Karpas-422 (cell line): Measurements from ENCODE around the gene ALDH3A2. TPM values are rescaled to one million over a fixed set of nuclear protein-coding genes. Genes with fewer than 3 reads are reported as not detected.

Experiments used
- DNase-seq: peaks from one replicate; pipeline ENCODE4 v3.0.0-alpha.2; 2015
- H2AFZ ChIP-seq: fragments of 200-600 bp; sonication (generic); 2 replicates; pipeline ENCODE4 v1.6.1; 2014; ENCODE audit warnings: antibody characterized with exemption, low read length, mixed read lengths
- H3K27ac ChIP-seq: fragments of 200-600 bp; sonication (generic); 2 replicates; pipeline ENCODE4 v1.5.1; 2014; ENCODE audit warnings: mild to moderate bottlenecking, low read length, moderate library complexity
- H3K27me3 ChIP-seq: fragments of 200-600 bp; sonication (generic); 2 replicates; pipeline ENCODE4 v1.6.1; 2014; ENCODE audit warnings: low read length, mixed read lengths
- H3K36me3 ChIP-seq: fragments of 200-600 bp; sonication (generic); 2 replicates; pipeline ENCODE4 v1.6.1; 2014; ENCODE audit warnings: low read length, mixed read lengths; ENCODE audit not compliant: insufficient read depth
- H3K4me1 ChIP-seq: fragments of 200-600 bp; sonication (generic); 2 replicates; pipeline ENCODE4 v1.6.1; 2014; ENCODE audit warnings: mild to moderate bottlenecking, low read length, mixed read lengths
- H3K4me2 ChIP-seq: fragments of 200-600 bp; sonication (generic); 2 replicates; pipeline ENCODE4 v1.6.1; 2014; ENCODE audit warnings: low read length, low read depth, mild to moderate bottlenecking; ENCODE audit not compliant: poor library complexity, severe bottlenecking
- H3K4me3 ChIP-seq: fragments of 200-600 bp; sonication (generic); 2 replicates; pipeline ENCODE4 v1.5.1; 2014; ENCODE audit warnings: mild to moderate bottlenecking, antibody characterized with exemption, low read length, mixed read lengths
- H3K79me2 ChIP-seq: fragments of 200-600 bp; sonication (generic); 2 replicates; pipeline ENCODE4 v1.6.1; 2014; ENCODE audit warnings: mild to moderate bottlenecking, low read length, mixed read lengths
- H3K9ac ChIP-seq: fragments of 200-600 bp; sonication (generic); 2 replicates; pipeline ENCODE4 v1.6.0; 2014; ENCODE audit warnings: low read length
- H3K9me2 ChIP-seq: fragments of 200-600 bp; sonication (generic), shearing (Covaris generic); replicated peaks from 2 replicates; pipeline ENCODE4 v1.6.0; 2014; ENCODE audit warnings: mild to moderate bottlenecking, low read length, moderate library complexity; ENCODE audit not compliant: insufficient read depth
- H3K9me3 ChIP-seq: fragments of 300-700, 200-600 bp; sonication (generic); 2 replicates; pipeline ENCODE4 v1.6.1; 2014; ENCODE audit warnings: low read length, mixed read lengths
- H4K20me1 ChIP-seq: fragments of 200-600 bp; sonication (generic); 2 replicates; pipeline ENCODE4 v1.6.1; 2014; ENCODE audit warnings: mild to moderate bottlenecking, antibody characterized with exemption, low read length, low read depth; ENCODE audit not compliant: insufficient read depth
- total RNA-seq: library from RNA; depleted of rRNA; stranded (reverse); fragments of >200 nt; shearing (Covaris generic); gene quantifications from 2 replicates; pipeline ENCODE4 v1.2.3, GENCODE V29; 2014; ENCODE audit warnings: low replicate concordance

The ALDH3A2 gene
- total RNA-seq, 1 experiment from 2014 or later: 2.0 TPM

DNA sequence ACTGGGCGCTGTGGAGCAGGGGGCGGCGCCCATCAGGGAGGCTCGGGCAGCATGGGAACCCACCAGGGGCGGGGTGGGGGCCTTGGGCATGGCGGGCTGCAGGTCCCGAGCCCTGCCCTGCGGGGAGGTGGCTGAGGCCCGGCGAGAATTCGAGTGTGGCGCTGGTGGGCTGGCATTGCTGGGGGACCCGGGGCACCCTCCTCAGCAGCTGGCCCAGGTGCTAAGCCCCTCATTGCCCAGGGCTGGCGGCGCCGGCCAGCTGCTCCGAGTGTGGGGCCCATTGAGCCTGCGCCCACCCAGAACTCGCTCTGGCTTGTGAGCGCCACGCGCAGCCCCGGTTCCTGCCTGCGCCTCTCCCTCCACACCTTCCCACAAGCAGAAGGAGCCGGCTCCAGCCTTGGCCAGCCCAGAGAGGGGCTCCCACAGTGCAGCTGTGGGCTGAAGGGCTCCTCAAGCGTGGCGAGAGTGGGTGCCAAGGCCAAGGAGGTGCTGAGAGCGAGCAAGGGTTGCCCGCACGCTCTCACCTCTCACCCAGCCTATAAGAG is 5.9 kb downstream of the ALDH3A2 start:
- H3K9me3 ChIP-seq: no peaks in the 10 kb centered on the region
- no peak overlapping the region for H3K4me2 ChIP-seq
- H3K79me2 ChIP-seq: no peaks in the 10 kb centered on the region
- no peak overlapping the region for H3K27ac ChIP-seq
- no peaks in the 10 kb centered on the region for H3K36me3 ChIP-seq
- no peaks in the 10 kb centered on the region for H3K9me2 ChIP-seq
- no peak overlapping the region for H3K9ac ChIP-seq
- H3K4me3 ChIP-seq: no peak overlapping the region
- H3K27me3 ChIP-seq: no peaks in the 10 kb centered on the region
- no peak overlapping the region for H2AFZ ChIP-seq
- H3K4me1 ChIP-seq: no peaks in the 10 kb centered on the region
- H4K20me1 ChIP-seq: no peaks in the 10 kb centered on the region
- DNase-seq: no peak

DNA sequence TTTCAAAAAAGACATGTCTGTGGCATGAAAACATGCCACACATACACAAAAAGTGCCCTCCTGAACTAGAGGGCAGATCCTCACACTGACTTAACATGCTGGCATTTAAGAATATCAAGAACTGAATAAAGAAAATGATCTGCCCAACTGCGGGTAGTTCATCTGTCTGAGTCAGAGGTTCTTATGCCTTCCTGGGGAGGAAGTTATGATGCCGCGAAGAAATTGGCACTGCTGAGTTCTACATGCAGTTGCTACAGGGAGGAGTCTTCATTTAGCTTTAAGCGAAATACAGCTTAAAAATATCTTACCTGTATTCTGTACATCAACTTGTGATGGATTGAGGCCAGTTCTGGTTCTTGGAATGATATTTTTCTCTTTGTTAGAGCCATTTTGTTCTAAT is 6.3 kb downstream of the ALDH3A2 start:
- no peak overlapping the region for H3K4me3 ChIP-seq
- DNase-seq: no peak
- no peaks in the 10 kb centered on the region for H3K79me2 ChIP-seq
- no peaks in the 10 kb centered on the region for H3K4me1 ChIP-seq
- H3K36me3 ChIP-seq: no peaks in the 10 kb centered on the region
- H3K4me2 ChIP-seq: no peak overlapping the region
- no peaks in the 10 kb centered on the region for H3K27me3 ChIP-seq
- no peaks in the 10 kb centered on the region for H4K20me1 ChIP-seq
- H2AFZ ChIP-seq: no peak overlapping the region
- no peak overlapping the region for H3K27ac ChIP-seq
- H3K9me3 ChIP-seq: no peaks in the 10 kb centered on the region
- H3K9me2 ChIP-seq: no peaks in the 10 kb centered on the region
- no peak overlapping the region for H3K9ac ChIP-seq

- Histone ChIP-seq H3K4me3 (no peak overlapping the region), H3K27ac (no peak overlapping the region), H3K9me3 (no peaks in the 10 kb centered on the region), H4K20me1 (no peaks in the 10 kb centered on the region), H3K79me2 (no peaks in the 10 kb centered on the region), H2AFZ (no peak overlapping the region), H3K4me1 (no peaks in the 10 kb centered on the region), H3K4me2 (no peak overlapping the region), H3K9ac (no peak overlapping the region), H3K27me3 (no peaks in the 10 kb centered on the region), H3K9me2 (no peaks in the 10 kb centered on the region), H3K36me3 (no peaks in the 10 kb centered on the region)
- DNase-seq: no peak
These were observed 7.8 kb downstream of the ALDH3A2 start for GRCh38 chr17:19656336-19656735.

DNA sequence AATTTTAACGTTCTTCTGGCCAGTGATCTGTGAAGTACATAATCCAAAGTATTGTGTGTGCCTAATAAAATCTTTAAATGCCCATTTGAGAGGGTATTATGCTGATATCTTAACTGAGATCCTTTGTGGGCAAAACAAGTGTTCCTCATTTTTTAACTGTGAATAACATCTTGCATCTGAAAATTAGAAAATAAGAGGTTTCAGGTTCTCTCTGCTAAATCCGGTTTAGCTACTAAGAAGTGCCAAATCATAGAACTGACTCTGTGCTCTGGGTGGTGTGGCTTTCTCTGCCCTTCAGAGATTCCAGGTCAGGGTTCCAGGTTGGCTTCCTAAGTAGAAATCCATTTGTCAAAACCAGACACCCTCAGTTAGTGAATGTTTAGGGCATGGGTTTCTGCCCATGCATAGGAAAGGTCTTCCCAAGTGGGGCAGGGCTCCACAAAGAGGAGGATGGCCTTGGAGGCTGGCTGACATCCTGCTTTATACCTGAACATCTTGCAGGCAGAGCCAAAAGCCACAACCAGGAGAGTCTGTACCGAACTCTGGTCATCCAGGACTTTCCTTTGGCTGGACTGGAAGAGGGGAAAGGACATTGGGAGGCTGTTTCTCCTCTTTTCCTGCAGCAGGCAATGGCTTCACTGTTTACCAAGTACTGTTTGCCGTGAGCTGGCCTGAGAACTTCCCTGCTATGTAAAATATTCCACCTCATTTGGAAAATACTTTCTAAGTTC is 8.5 kb downstream of the ALDH3A2 start:
- no peaks in the 10 kb centered on the region for H3K79me2 ChIP-seq
- H3K36me3 ChIP-seq: no peaks in the 10 kb centered on the region
- no peak for DNase-seq
- no peaks in the 10 kb centered on the region for H3K4me1 ChIP-seq
- H3K9me2 ChIP-seq: no peaks in the 10 kb centered on the region
- H3K27me3 ChIP-seq: no peaks in the 10 kb centered on the region
- H3K27ac ChIP-seq: no peak overlapping the region
- H3K9me3 ChIP-seq: no peaks in the 10 kb centered on the region
- no peak overlapping the region for H3K4me2 ChIP-seq
- H2AFZ ChIP-seq: no peak overlapping the region
- no peak overlapping the region for H3K9ac ChIP-seq
- no peaks in the 10 kb centered on the region for H4K20me1 ChIP-seq
- no peak overlapping the region for H3K4me3 ChIP-seq

DNA sequence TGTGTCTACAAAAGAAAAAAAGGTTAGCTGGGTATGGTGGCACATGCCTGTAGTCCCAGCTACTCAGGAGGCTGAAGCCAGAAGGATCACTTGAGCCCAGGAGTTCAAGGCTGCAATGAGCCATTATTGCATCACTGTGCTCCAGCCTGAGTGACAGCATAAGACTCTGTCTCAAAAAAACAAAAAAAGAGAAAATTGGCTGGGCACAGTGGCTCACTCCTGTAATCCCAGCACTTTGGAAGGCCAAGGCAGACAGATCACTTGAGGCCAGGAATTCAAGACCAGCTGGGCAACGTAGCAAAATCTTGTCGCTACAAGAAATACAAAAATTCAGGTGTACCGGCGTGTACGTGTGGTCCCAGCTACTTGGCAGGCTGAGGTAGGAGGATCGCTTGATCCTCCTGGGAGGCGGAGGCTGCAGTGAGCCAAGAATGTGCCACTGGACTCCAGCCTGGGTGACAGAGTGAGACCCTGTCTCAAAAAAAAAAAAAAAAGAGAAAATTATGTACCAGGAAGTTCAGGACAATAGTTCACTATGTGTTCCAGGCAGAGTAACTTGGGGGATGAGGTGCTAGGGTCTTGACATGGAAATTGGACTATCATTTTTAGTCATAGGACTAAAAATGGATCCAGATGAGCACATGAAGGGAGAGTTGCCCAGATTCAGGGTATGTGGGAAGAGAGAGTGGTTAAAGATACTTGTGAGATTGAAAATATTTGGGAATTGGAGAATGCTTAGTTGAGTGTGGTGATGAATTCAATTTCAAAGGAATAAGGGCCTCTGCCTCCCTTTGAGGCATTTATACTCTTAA is 11.0 kb downstream of the ALDH3A2 start:
- H3K36me3 ChIP-seq: no peaks in the 10 kb centered on the region
- H3K9me3 ChIP-seq: no peaks in the 10 kb centered on the region
- no peaks in the 10 kb centered on the region for H3K4me1 ChIP-seq
- H3K27me3 ChIP-seq: no peaks in the 10 kb centered on the region
- H3K4me2 ChIP-seq: no peak overlapping the region
- no peaks in the 10 kb centered on the region for H3K9me2 ChIP-seq
- no peak overlapping the region for H3K4me3 ChIP-seq
- H2AFZ ChIP-seq: no peak overlapping the region
- DNase-seq: no peak
- H3K9ac ChIP-seq: no peak overlapping the region
- H4K20me1 ChIP-seq: no peaks in the 10 kb centered on the region
- no peak overlapping the region for H3K27ac ChIP-seq
- H3K79me2 ChIP-seq: no peaks in the 10 kb centered on the region

DNA sequence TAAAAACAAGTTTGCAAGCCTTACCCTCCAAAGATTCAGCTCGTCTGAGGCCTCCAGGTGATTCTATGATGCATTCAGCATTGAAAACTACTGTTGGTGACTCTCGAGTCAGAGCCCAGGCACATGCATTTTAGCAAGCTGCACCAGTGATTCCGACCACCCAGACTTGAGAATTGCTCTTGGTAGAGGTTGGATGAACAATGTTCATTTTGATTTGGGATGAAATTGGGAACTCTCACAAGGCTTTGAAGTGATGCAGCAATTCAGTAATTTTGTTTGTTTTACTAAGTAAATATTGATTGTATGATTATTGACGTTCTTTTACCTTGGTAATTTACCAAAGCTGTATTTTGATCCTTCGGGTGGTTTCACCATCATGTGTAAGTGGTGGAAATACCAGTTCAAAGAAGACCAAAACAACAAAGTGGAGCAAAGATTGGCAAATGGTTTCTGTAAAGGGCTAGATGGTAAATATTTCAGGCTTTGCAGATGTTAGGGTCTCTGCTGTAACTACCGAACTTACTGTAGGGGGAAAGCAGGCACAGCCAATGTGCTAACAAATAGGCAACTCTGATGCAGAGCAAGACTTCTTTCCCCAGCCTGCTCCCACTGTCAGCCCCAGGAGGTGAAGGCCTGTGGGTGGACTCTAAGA is 11.8 kb downstream of the ALDH3A2 start:
- H3K36me3 ChIP-seq: no peaks in the 10 kb centered on the region

GRCh38 chr17:19661121-19661520 is 12.6 kb downstream of the ALDH3A2 start:
- Histone ChIP-seq H3K4me3 (no peak overlapping the region), H3K9ac (no peak overlapping the region), H3K4me2 (no peak overlapping the region), H3K27me3 (no peaks in the 10 kb centered on the region), H3K9me2 (no peaks in the 10 kb centered on the region), H3K4me1 (no peaks in the 10 kb centered on the region), H3K36me3 (no peaks in the 10 kb centered on the region), H3K79me2 (no peaks in the 10 kb centered on the region), H3K9me3 (no peaks in the 10 kb centered on the region), H4K20me1 (no peaks in the 10 kb centered on the region), H2AFZ (no peak overlapping the region), H3K27ac (no peak overlapping the region)
- DNase-seq: no peak

More for the DNA sequence above, 11.8 kb downstream of the ALDH3A2 start:
- no peaks in the 10 kb centered on the region for H3K27me3 ChIP-seq
- H3K9ac ChIP-seq: no peak overlapping the region
- H3K79me2 ChIP-seq: no peaks in the 10 kb centered on the region
- H3K27ac ChIP-seq: no peak overlapping the region
- no peak overlapping the region for H3K4me3 ChIP-seq
- no peak for DNase-seq
- no peak overlapping the region for H3K4me2 ChIP-seq
- no peak overlapping the region for H2AFZ ChIP-seq
- H3K9me2 ChIP-seq: no peaks in the 10 kb centered on the region
- H3K9me3 ChIP-seq: no peaks in the 10 kb centered on the region
- no peaks in the 10 kb centered on the region for H3K4me1 ChIP-seq
- no peaks in the 10 kb centered on the region for H4K20me1 ChIP-seq

- Histone ChIP-seq H3K27me3 (no peaks in the 10 kb centered on the region), H3K4me2 (no peak overlapping the region), H3K79me2 (no peaks in the 10 kb centered on the region), H3K27ac (no peak overlapping the region), H3K4me3 (no peak overlapping the region), H3K9me3 (no peaks in the 10 kb centered on the region), H3K9ac (no peak overlapping the region), H3K4me1 (no peaks in the 10 kb centered on the region), H3K36me3 (no peaks in the 10 kb centered on the region), H2AFZ (no peak overlapping the region), H4K20me1 (no peaks in the 10 kb centered on the region), H3K9me2 (no peaks in the 10 kb centered on the region)
- DNase-seq: no peak
These were observed 14.5 kb downstream of the ALDH3A2 start for GRCh38 chr17:19663097-19663496.
